ENCODE data around the gene ADNP2.

The ADNP2 gene

GRCh38 chr18:80095414-80095813 lies 13.6 kb upstream of the ADNP2 start:
- CTCF ChIA-PET, result no interaction called here
- POLR2A ChIA-PET, result no interaction called here

DNA sequence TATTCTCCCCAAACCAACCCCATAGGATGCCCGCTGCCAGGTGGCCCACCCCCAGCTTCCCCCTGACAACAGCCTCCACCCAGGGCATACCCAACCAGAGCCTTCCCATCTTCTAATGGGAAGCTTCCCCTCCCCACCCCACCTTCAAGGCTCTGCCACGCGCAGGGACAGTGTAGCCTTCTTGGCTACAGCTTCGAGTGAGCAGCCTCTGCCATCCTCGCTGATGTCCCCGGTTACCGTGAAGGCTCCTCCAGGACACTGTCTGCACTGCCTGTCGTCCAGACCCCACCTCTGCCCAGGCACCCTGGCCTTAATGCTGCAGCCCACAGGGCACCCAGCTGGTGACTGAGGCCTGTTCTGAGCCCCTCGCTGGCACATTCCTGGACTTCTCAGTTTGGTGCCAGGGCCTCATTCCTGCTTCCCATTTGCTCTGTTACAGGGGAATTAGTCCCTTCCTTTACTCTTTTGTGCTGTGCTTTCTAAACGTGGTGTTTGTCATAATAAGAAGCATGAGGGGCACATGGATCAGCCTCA lies 13.0 kb upstream of the ADNP2 start:
- TF ChIP-seq KLF9 (tag by site-specific recombination; IDR thresholded peaks at IDR 0.05; ENCODE audit: low read depth), result no peak
- TF ChIP-seq ZNF155 (tag by site-specific recombination; IDR thresholded peaks at IDR 0.05), result no peak
- TF ChIP-seq IKZF3 (tag by site-specific recombination; IDR thresholded peaks at IDR 0.05), result no peak
- TF ChIP-seq ZNF792 (tag by site-specific recombination; IDR thresholded peaks at IDR 0.05), result no peak

More at GRCh38 chr18:80095414-80095813, 13.6 kb upstream of the ADNP2 start:
- TF ChIP-seq ZNF404 (tag by site-specific recombination; IDR thresholded peaks at IDR 0.05), result no peak
- TF ChIP-seq ZNF146 (tag by site-specific recombination; IDR thresholded peaks at IDR 0.05), result no peak
- TF ChIP-seq BCL11B (tag by site-specific recombination; IDR thresholded peaks at IDR 0.05; ENCODE audit: low read depth), result no peak
- no peak for TF ChIP-seq ZNF202 (tag by site-specific recombination; IDR thresholded peaks at IDR 0.05; ENCODE audit: borderline replicate concordance)
- no peak for TF ChIP-seq ZNF670 (tag by site-specific recombination; IDR thresholded peaks at IDR 0.05; ENCODE audit: low read depth)
- no peak for TF ChIP-seq ZNF239 (tag by site-specific recombination; IDR thresholded peaks at IDR 0.05)
- TF ChIP-seq ZNF626 (tag by site-specific recombination; IDR thresholded peaks at IDR 0.05), result no peak
- TF ChIP-seq ZNF521 (tag by site-specific recombination; IDR thresholded peaks at IDR 0.05), result no peak
- no peak for TF ChIP-seq MYNN (tag by site-specific recombination; IDR thresholded peaks at IDR 0.05; ENCODE audit: borderline replicate concordance)
- TF ChIP-seq ZNF18 (tag by site-specific recombination; IDR thresholded peaks at IDR 0.05), result no peak
- no peak for TF ChIP-seq ZNF366 (tag by site-specific recombination; conservative IDR thresholded peaks at IDR 0.05)
- TF ChIP-seq ZSCAN5A (tag by site-specific recombination; IDR thresholded peaks at IDR 0.05), result no peak
- Histone ChIP-seq H3K27ac (ENCODE audit: extremely low read depth, low read depth, low read length) (no peak overlapping the region), H3K36me3 (ENCODE audit: control insufficient read depth in 2 of 2, insufficient read depth in 1 of 2, low read length in 2 of 2) (no peaks in the 10 kb centered on the region), H3K4me3 (ENCODE audit: low read depth, low read length) (no peak overlapping the region), H3K9me3 (ENCODE audit: control insufficient read depth, insufficient read depth, low read depth, low read length) (no peaks in the 10 kb centered on the region), H3K4me1 (ENCODE audit: control insufficient read depth, insufficient read depth, low read length) (no peaks in the 10 kb centered on the region)

DNA sequence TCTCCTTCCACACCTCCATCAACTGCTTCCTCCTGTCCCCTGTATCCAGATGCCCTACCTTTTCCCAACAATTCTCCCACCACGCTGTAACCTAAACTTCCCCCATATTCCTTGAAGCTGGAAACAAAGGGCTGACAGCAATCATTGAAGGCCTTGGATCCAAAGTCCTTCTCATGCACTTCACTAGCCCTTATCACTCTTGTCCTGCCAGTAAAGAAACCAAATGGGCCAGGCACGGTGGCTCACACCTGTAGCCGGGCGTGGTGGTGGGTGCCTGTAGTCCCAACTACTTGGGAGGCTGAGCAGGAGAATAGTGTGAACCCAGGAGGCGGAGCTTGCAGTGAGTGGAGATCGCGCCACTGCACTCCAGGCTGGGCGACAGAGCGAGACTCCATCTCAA lies 11.9 kb upstream of the ADNP2 start:
- Histone ChIP-seq H3K9me3 (ENCODE audit: control insufficient read depth, insufficient read depth, low read depth, low read length) (no peaks in the 10 kb centered on the region), H3K27ac (ENCODE audit: extremely low read depth, low read depth, low read length) (no peak overlapping the region), H3K4me1 (ENCODE audit: control insufficient read depth, insufficient read depth, low read length) (no peaks in the 10 kb centered on the region), H3K4me3 (ENCODE audit: low read depth, low read length) (no peak overlapping the region), H3K36me3 (ENCODE audit: control insufficient read depth in 2 of 2, insufficient read depth in 1 of 2, low read length in 2 of 2) (no peaks in the 10 kb centered on the region)
- TF ChIP-seq ZNF335 (tag by site-specific recombination; conservative IDR thresholded peaks at IDR 0.05) (no peak), ZFP69B (tag by site-specific recombination; IDR thresholded peaks at IDR 0.05) (no peak), ZNF626 (tag by site-specific recombination; IDR thresholded peaks at IDR 0.05) (no peak), ZNF202 (tag by site-specific recombination; IDR thresholded peaks at IDR 0.05; ENCODE audit: borderline replicate concordance) (no peak), ZNF24 (tag by site-specific recombination; IDR thresholded peaks at IDR 0.05) (no peak), ZNF654 (tag by site-specific recombination; IDR thresholded peaks at IDR 0.05; ENCODE audit: low read depth) (no peak), OSR2 (tag by site-specific recombination; IDR thresholded peaks at IDR 0.05) (no peak), ZNF571 (tag by site-specific recombination; IDR thresholded peaks at IDR 0.05) (no peak), KLF10 (tag by site-specific recombination; IDR thresholded peaks at IDR 0.05) (no peak), PRDM4 (tag by site-specific recombination; IDR thresholded peaks at IDR 0.05) (no peak), ZNF830 (tag by site-specific recombination; IDR thresholded peaks at IDR 0.05; ENCODE audit: low read depth) (no peak)
- TF ChIP-seq, protein P1, sequence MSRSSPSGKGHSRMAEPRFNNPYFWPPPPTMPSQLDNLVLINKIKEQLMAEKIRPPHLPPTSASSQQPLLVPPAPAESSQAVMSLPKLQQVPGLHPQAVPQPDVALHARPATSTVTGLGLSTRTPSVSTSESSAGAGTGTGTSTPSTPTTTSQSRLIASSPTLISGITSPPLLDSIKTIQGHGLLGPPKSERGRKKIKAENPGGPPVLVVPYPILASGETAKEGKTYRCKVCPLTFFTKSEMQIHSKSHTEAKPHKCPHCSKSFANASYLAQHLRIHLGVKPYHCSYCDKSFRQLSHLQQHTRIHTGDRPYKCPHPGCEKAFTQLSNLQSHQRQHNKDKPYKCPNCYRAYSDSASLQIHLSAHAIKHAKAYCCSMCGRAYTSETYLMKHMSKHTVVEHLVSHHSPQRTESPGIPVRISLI (tag by site-specific recombination; IDR thresholded peaks at IDR 0.05), result no peak
- POLR2A ChIA-PET, result no interaction called here
- CTCF ChIA-PET, result interaction anchor here (0.6 kb wide), 1 partner anchor 33 kb away, joined by 3 read pairs; no protein-coding TSS in a partner anchor

More for the DNA sequence above, 13.0 kb upstream of the ADNP2 start:
- CTCF ChIA-PET, result no interaction called here
- H3K4me3 ChIP-seq (ENCODE audit: low read depth, low read length), result no peak overlapping the region
- H3K4me1 ChIP-seq (ENCODE audit: control insufficient read depth, insufficient read depth, low read length), result no peaks in the 10 kb centered on the region
- POLR2A ChIA-PET, result no interaction called here
- H3K27ac ChIP-seq (ENCODE audit: extremely low read depth, low read depth, low read length), result no peak overlapping the region
- H3K9me3 ChIP-seq (ENCODE audit: control insufficient read depth, insufficient read depth, low read depth, low read length), result no peaks in the 10 kb centered on the region
- no peaks in the 10 kb centered on the region for H3K36me3 ChIP-seq (ENCODE audit: control insufficient read depth in 2 of 2, insufficient read depth in 1 of 2, low read length in 2 of 2)

Data from HEK293 (cell line).